ENCODE results near the gene SLC4A4.

Gene SLC4A4

DNA sequence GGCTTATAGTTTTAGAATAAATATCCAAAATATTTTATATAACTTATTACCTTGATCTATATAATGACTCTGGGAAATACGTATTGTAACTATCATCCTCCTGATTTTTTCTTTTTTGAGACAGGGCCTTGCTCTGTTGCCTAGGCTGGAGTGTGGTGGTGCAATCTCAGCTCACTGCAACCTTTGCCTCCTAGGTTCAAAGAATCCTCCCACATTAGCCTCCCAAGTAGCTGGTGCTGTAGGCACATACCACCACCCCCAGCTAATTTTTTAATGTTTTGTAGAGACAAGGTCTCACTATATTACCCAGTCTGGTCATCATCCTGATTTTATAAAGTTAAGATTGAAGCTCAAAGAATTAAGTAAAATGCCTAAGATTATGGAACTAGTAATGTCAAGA, 193.6 kb downstream of the SLC4A4 start:
- DNase-seq (ENCODE audit: low read depth in 2 of 3, low spot score in 1 of 3) = no peak

- DNase-seq (ENCODE audit: low read depth in 2 of 3, low spot score in 1 of 3) = no peak
Measured at GRCh38 chr4:71533121-71533520, 194.3 kb downstream of the SLC4A4 start.

GRCh38 chr4:71537551-71538065, 198.8 kb downstream of the SLC4A4 start:
- DNase-seq (ENCODE audit: low read depth in 2 of 3, low spot score in 1 of 3) = no peak

GRCh38 chr4:71538528-71538927, 199.7 kb downstream of the SLC4A4 start:
- DNase-seq (ENCODE audit: low read depth in 2 of 3, low spot score in 1 of 3) = no peak

- no peak for DNase-seq (ENCODE audit: low read depth in 2 of 3, low spot score in 1 of 3)
Measured at GRCh38 chr4:71540749-71541269, 202.0 kb downstream of the SLC4A4 start.

GRCh38 chr4:71541541-71541940, 202.7 kb downstream of the SLC4A4 start:
- no peak for DNase-seq (ENCODE audit: low read depth in 2 of 3, low spot score in 1 of 3)

DNA sequence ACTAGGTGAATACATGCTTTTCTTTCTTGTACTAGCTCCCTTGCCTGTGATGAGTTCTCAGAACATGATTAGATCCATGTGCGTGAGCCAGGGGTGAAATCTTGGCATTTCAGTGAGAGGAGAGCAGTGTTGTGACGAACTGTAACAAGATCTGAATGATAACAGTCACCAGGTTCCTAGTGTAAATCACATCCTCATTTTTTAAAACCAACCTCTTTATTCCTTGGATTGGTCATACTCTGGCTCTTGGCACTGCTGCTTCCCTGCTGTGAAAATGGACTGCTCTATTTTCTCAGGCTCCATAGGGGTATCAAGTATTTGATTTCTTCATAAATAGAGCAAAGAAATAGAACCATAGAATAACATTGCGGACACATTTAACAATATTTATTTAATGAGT, 206.3 kb downstream of the SLC4A4 start:
- DNase-seq (ENCODE audit: low read depth in 2 of 3, low spot score in 1 of 3) = no peak

GRCh38 chr4:71549516-71550160, 210.8 kb downstream of the SLC4A4 start:
- no peak for DNase-seq (ENCODE audit: low read depth in 2 of 3, low spot score in 1 of 3)

DNA sequence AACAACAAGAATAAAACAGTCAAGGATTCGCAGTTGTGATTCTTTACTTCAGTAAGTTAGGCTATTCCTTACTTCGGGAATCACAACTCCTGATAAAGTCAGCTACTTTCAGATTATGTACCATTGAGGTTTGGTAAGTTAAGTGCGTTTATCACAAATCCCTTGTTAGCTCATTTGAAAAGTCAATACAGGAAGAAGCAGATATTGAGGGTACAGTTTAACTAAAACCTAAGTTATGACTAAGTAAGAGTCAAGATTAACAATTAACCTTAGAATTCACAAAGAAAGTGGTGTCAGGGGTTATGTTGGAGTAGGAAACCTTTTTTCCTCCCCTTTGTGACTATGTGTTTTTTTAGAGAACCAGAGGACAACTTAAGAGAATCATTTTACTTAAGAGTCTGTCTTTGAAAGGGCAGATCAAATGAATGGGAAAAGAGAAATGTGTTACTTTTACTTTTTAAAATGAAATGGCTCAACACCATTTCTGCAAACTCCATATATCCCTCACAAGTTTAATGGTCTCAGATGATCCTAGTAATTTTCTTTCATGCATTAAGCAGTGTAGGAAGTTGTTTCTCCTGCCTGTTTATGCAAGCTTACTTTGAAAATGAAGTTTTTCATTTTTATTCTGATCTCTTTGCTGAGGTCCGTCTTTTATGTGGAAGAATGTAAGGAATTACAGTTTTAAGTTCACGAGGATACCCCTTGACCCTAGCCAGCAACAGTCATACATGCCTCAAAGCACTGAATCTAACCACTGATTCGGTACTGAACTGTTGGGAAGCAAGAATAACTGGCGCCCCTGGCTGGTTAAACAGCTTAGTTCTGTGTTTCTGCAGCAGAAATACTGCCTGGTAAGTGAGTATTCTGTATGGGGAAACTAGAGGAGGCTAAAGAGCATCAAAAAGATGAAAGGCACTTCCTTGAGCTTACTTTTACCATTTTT, 211.7 kb downstream of the SLC4A4 start:
- DNase-seq (ENCODE audit: low read depth in 2 of 3, low spot score in 1 of 3) = no peak

- DNase-seq (ENCODE audit: low read depth in 2 of 3, low spot score in 1 of 3) = no peak
Measured at GRCh38 chr4:71553605-71554004, 214.8 kb downstream of the SLC4A4 start.

GRCh38 chr4:71554025-71554424, 215.2 kb downstream of the SLC4A4 start:
- DNase-seq (ENCODE audit: low read depth in 2 of 3, low spot score in 1 of 3) = no peak

DNA sequence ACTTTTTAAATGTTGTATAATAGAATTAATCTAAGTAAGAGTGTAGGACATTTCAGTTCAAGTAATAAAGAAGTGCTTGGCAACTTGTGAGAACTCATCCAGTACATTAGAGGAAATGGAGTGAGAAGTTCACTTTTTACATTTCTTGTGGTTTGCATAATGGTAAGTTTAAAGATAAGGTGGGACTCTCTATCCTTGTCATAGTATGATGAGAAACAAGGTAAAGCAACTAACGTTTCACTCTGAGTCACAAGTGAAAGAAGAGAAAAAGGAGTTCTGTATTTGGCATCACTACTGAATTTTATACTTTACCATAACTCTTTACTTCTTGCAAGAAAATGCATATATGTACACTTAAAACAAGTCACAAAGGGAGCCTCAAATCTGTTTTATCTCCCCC, 219.4 kb downstream of the SLC4A4 start:
- DNase-seq (ENCODE audit: low read depth in 2 of 3, low spot score in 1 of 3) = no peak

DNA sequence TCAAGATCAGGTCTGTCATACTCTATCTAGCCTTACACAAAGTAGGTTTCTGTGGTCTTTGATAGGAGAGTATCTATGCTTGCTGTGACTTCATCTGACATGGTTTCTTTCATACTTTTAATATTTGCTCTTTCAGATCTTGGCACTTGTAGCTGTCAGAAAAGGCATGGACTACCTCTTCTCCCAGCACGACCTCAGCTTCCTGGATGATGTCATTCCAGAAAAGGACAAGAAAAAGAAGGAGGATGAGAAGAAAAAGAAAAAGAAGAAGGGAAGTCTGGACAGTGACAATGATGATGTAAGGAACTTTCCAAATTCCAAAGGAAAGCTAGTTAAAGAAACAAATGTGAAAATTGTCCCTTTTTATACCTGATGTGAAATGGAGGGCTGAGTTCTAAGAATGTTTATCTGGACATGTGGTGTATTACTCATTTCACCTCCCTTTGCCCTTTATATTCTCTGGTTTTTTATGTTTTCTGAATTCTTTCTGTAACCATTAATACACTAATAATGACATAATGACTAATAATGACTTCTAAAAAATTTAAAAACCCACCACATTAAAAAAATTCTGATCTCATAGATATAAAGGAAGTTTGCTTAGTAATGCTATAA, 221.2 kb downstream of the SLC4A4 start:
- no peak for DNase-seq (ENCODE audit: low read depth in 2 of 3, low spot score in 1 of 3)

DNA sequence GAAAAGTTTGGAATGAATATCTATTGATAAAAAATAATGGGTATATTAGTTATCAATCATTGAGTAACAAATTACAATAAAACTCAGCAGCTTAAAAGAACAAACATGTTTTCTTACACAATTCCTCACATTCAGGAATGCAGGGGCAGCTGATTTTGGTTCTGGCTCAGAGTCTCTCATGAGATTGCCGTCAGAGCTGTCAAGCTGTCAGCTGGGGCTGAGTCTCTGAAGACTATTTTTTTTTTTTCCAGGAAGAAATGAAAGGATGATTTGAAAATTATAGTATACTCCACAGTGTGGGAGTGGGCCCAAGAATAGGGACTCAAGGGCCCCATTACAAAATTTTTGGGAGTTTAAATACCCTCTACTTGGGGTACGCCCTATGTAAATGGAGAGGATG, 226.0 kb downstream of the SLC4A4 start:
- DNase-seq (ENCODE audit: low read depth in 2 of 3, low spot score in 1 of 3) = no peak

GRCh38 chr4:71566856-71567255, 228.0 kb downstream of the SLC4A4 start:
- no peak for DNase-seq (ENCODE audit: low read depth in 2 of 3, low spot score in 1 of 3)

DNA sequence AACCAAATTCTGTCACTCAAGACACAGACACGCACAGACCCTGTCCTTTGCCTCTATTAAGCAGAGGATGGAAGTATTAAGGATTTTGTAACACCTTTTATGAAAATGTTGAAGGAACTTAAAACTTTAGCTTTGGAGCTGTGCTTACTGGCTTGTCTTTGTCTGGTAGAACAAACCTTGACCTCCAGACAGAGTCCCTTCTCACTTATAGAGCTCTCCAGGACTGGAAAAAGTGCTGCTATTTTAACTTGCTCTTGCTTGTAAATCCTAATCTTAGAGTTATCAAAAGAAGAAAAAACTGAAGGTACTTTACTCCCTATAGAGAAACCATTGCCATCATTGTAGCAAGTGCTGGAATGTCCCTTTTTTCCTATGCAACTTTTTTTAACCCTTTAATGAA, 229.3 kb downstream of the SLC4A4 start:
- no peak for DNase-seq (ENCODE audit: low read depth in 2 of 3, low spot score in 1 of 3)

DNA sequence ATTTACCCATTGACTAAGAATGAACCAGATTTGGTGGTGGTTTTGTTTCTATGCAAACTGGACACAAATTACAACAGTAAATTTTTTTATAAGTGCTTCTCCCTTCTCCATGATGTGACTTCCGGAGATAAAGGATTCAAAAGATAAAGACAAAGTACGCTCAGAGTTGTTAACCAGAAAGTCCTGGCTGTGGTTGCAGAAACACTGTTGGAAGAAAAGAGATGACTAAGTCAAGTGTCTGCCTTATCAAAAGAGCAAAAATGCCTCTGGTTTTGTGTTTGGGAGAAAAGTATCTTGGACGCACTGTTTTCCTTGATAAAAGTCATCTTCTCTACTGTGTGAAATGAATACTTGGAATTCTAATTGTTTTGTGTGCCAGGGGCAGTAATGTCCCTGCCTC, 231.7 kb downstream of the SLC4A4 start:
- DNase-seq (ENCODE audit: low read depth in 2 of 3, low spot score in 1 of 3) = no peak

DNA sequence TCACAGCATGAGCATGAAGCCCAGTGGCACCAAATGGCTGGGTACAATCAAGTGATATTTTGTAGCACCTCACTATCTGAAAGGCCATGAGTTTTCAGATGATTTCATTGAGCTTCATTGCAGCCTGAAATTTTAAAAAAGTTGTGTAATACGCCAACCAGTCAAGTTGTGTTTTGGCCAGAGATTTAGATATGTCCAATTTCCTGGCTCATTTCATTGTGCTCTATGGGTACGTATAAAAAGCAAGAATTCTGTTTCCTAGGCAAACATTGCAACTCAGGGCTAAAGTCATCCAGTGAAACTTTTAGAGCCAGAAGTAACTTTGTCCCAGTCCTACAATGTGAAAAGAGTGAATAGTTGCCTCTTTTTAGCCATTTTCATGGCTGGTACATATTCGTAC, 232.5 kb downstream of the SLC4A4 start:
- no peak for DNase-seq (ENCODE audit: low read depth in 2 of 3, low spot score in 1 of 3)

GRCh38 chr4:71583971-71584370, 245.2 kb downstream of the SLC4A4 start:
- DNase-seq (ENCODE audit: low read depth in 2 of 3, low spot score in 1 of 3) = no peak

- no peak for DNase-seq (ENCODE audit: low read depth in 2 of 3, low spot score in 1 of 3)
Measured at GRCh38 chr4:71584585-71584984, 245.8 kb downstream of the SLC4A4 start.

DNA sequence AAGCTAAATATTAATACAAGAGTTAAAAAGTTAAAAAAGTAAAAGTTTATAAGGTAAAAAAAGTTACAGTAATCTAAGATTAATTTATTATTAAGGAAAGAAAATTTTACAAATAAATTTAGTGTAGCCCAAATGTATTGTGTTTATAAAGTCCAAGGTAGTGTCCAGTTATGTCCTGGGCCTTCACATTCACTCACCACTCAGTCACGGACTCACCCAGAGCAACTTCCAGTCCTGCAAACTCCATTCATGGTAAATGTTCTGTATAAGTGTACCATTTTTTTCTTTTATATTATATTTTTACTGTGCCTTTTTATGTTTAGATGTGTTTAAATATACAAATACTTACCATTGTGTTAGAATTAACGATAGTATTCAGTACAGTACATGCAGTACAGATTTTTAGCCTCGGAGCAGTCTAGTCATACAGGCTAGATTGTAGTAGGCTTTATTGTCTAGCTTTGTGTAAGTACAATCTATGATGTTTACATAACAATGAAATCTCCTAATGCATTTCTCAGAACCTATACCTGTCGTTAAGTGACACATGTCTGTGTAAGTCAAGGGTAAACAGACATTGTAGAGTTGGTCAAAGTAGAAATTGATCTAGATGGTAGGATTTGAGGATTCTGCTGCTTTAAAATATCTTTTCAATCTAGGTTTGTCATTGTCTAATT, 247.4 kb downstream of the SLC4A4 start:
- no peak for DNase-seq (ENCODE audit: low read depth in 2 of 3, low spot score in 1 of 3)
